CD14-positive monocyte (primary cell): ENCODE data around the gene PABPC3. TPM values are rescaled to one million over a fixed set of nuclear protein-coding genes. Genes with fewer than 3 reads are reported as not detected.

Experiments
- DNase-seq, 3 donors: peaks; one replicate each; pipeline ENCODE4 v3.0.0-alpha.2; 2011 to 2022
- H2AFZ ChIP-seq: 2 replicates; pipeline ENCODE4 v1.6.0; 2012; ENCODE audit warnings: mild to moderate bottlenecking, low read depth, low read length, inconsistent platforms; ENCODE audit not compliant: insufficient read depth, poor library complexity, severe bottlenecking
- H3K27ac ChIP-seq, 2 donors: 1 replicate in 1 of 2; 2 replicates in 1 of 2; pipeline ENCODE4 v1.5.1; 2012 to 2013; ENCODE audit warnings: low read length in 2 of 2, control low read depth in 1 of 2, inconsistent platforms in 1 of 2, low read depth in 1 of 2, mild to moderate bottlenecking in 1 of 2
- H3K27me3 ChIP-seq, 2 donors: one replicate each; pipeline versions ENCODE4 v1.6.0 to v1.6.1; 2011 to 2013; ENCODE audit warnings: low read length in 2 of 2; ENCODE audit not compliant: control insufficient read depth in 2 of 2, insufficient read depth in 2 of 2
- H3K36me3 ChIP-seq, 2 donors: replicated peaks in 1 of 2; 1 replicate in 1 of 2; 2 replicates in 1 of 2; pipeline versions ENCODE4 v1.5.1 to v1.6.1; 2012 to 2013; ENCODE audit warnings: low read length in 2 of 2, control low read depth in 1 of 2, inconsistent platforms in 1 of 2, mild to moderate bottlenecking in 1 of 2; ENCODE audit not compliant: insufficient read depth in 2 of 2, control insufficient read depth in 1 of 2
- H3K4me1 ChIP-seq, 2 donors: 1 replicate in 1 of 2; 2 replicates in 1 of 2; pipeline versions ENCODE4 v1.5.1 to v1.6.1; 2012 to 2013; ENCODE audit warnings: low read length in 2 of 2, control low read depth in 1 of 2, inconsistent platforms in 1 of 2, mild to moderate bottlenecking in 1 of 2, moderate library complexity in 1 of 2; ENCODE audit not compliant: insufficient read depth in 2 of 2, control insufficient read depth in 1 of 2
- H3K4me2 ChIP-seq: replicated peaks from 2 replicates; pipeline ENCODE3; 2012; ENCODE audit warnings: low read length, moderate library complexity, mild to moderate bottlenecking; ENCODE audit not compliant: poor library complexity, severe bottlenecking; ENCODE audit errors: extremely low read depth
- H3K4me3 ChIP-seq, 3 experiments: fragments of 200-600 bp in 1 of 3; sonication (generic) in 1 of 3; replicated peaks in 1 of 3; 1 replicate in 2 of 3; 2 replicates in 1 of 3; pipeline ENCODE4 v1.5.1; 2011 to 2013; ENCODE audit warnings: low read length in 3 of 3, mild to moderate bottlenecking in 3 of 3, control low read depth in 2 of 3, low read depth in 2 of 3, inconsistent platforms in 1 of 3, moderate library complexity in 1 of 3
- H3K79me2 ChIP-seq: 2 replicates; pipeline ENCODE4 v1.6.0; 2012; ENCODE audit warnings: mild to moderate bottlenecking, control low read depth, inconsistent platforms, low read length, moderate library complexity; ENCODE audit not compliant: insufficient read depth
- H3K9ac ChIP-seq: 2 replicates; pipeline ENCODE4 v1.6.0; 2017; ENCODE audit warnings: low read length, mild to moderate bottlenecking; ENCODE audit not compliant: insufficient read depth, poor library complexity, severe bottlenecking
- H3K9me3 ChIP-seq, 2 donors: replicated peaks in 1 of 2; 1 replicate in 1 of 2; 2 replicates in 1 of 2; pipeline versions ENCODE4 v1.5.1 to v1.6.1; 2012 to 2013; ENCODE audit warnings: low read length in 2 of 2, control low read depth in 1 of 2; ENCODE audit not compliant: control insufficient read depth in 1 of 2, insufficient read depth in 1 of 2
- H4K20me1 ChIP-seq: 2 replicates; pipeline ENCODE4 v1.6.0; 2012; ENCODE audit warnings: mild to moderate bottlenecking, low read length, control low read depth, moderate library complexity; ENCODE audit not compliant: insufficient read depth
- H3K27ac Mint-ChIP-seq, 7 donors: one replicate each; pipeline ENCODE4 v1.8.0; 2020; ENCODE audit warnings: mild to moderate bottlenecking in 7 of 7, mixed read lengths in 7 of 7, moderate library complexity in 6 of 7, inconsistent platforms in 2 of 7
- H3K27me3 Mint-ChIP-seq, 3 donors: one replicate each; pipeline ENCODE4 v1.8.0; 2021 to 2022; ENCODE audit warnings: low read depth in 3 of 3, mild to moderate bottlenecking in 3 of 3, mixed read lengths in 3 of 3, moderate library complexity in 3 of 3, inconsistent platforms in 1 of 3
- H3K36me3 Mint-ChIP-seq, 2 donors: one replicate each; pipeline ENCODE4 v1.8.0; 2020; ENCODE audit warnings: mixed read lengths in 2 of 2, inconsistent platforms in 1 of 2, mild to moderate bottlenecking in 1 of 2
- H3K4me1 Mint-ChIP-seq: one replicate; pipeline ENCODE4 v1.8.0; 2020; ENCODE audit warnings: mild to moderate bottlenecking, mixed read lengths
- H3K4me3 Mint-ChIP-seq, 2 donors: one replicate each; pipeline ENCODE4 v1.8.0; 2020; ENCODE audit warnings: mild to moderate bottlenecking in 2 of 2, mixed read lengths in 2 of 2, moderate library complexity in 1 of 2
- H3K9me3 Mint-ChIP-seq, 7 donors: one replicate each; pipeline ENCODE4 v1.8.0; 2020 to 2022; ENCODE audit warnings: mixed read lengths in 7 of 7, mild to moderate bottlenecking in 6 of 7, moderate library complexity in 6 of 7, inconsistent platforms in 2 of 7
- CTCF ChIP-seq: fragments of 200-600 bp; IDR thresholded peaks from one replicate; pipeline ENCODE4 v1.8.0; 2022; ENCODE audit warnings: antibody characterized with exemption, mild to moderate bottlenecking
- WGBS: methylation state at CpG from one replicate; pipeline ENCODE4 v1.1.5; 2013; ENCODE audit warnings: missing lambda C conversion rate; ENCODE audit not compliant: insufficient coverage; 5-methylcytosine and 5-hydroxymethylcytosine counted together
- intact Hi-C, 2 donors: fragments of 100-400 bp; cut with micrococcal nuclease; formaldehyde crosslinking; loops; one replicate each; pipeline versions ENCODE4 v1.15.0 to v1.15.1; 2023
- polyA plus RNA-seq, 3 donors: library from polyadenylated mRNA; depleted of rRNA in 1 of 3; unstranded in 2 of 3; stranded (reverse) in 1 of 3; fragments of 300-500 nt in 2 of 3; fragments of >200 nt in 1 of 3; fragmentation: Illumina TruSeq in 2 of 3; gene quantifications; 1 replicate in 2 of 3; 2 replicates in 1 of 3; pipeline ENCODE4 v1.2.3, GENCODE V29; 2012 to 2021

The PABPC3 gene
- polyA plus RNA-seq, 3 donors = 0.04 to 0.17 (median 0.08) TPM

DNA sequence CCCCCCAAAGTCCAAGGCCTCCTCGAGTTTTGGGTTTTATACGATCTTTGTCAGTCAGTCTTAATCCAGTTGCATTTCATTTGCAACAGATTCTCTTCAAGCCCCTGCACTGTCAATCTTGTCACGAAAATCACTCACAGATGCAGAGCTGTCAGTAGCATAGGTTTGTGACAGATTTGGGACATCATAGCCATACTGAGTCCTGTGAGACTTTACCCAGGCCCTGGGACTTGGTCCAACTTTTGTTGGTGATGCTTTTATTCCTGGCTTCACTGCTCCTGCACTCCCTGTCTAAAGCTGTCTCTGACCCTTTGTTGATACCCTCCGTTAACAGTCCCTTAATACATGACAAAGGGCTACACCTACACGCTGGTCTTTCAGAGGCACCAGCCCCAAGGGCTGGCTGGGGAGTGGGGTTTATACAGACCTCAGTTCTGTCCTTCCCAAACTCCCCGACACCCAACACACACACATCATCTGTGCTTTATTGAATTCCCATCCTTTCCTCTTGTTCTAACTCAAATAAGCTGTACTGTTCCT, 36.0 kb downstream of the PABPC3 start:
- no peak overlapping the region for H3K9ac ChIP-seq
- intact Hi-C loops = no loop called here
- no peak overlapping the region for H3K27ac Mint-ChIP-seq
- no peak overlapping the region for H2AFZ ChIP-seq
- H3K36me3 Mint-ChIP-seq = no peaks in the 10 kb centered on the region
- H3K4me1 ChIP-seq = no peaks in the 10 kb centered on the region
- TF ChIP-seq CTCF = no peak
- H3K27me3 Mint-ChIP-seq = peaks cover 12 to 31% (median 14%) of the 10 kb centered on the region in 3 donors
- H3K27ac ChIP-seq = no peak overlapping the region
- H3K4me1 Mint-ChIP-seq = no peaks in the 10 kb centered on the region
- no peak for DNase-seq
- H3K36me3 ChIP-seq = no peaks in the 10 kb centered on the region
- no peak overlapping the region for H3K4me2 ChIP-seq
- no peak overlapping the region for H3K4me3 ChIP-seq
- no peaks in the 10 kb centered on the region for H3K9me3 ChIP-seq
- H3K9me3 Mint-ChIP-seq = peaks cover 0 to 9% (median 3%) of the 10 kb centered on the region in 7 donors
- H3K79me2 ChIP-seq = no peaks in the 10 kb centered on the region
- H3K4me3 Mint-ChIP-seq = no peak overlapping the region
- H3K27me3 ChIP-seq = peaks cover 14 to 15% of the 10 kb centered on the region in 2 donors
- WGBS = 91% methylated on average over 3 of the region's 6 CpGs
- no peaks in the 10 kb centered on the region for H4K20me1 ChIP-seq

DNA sequence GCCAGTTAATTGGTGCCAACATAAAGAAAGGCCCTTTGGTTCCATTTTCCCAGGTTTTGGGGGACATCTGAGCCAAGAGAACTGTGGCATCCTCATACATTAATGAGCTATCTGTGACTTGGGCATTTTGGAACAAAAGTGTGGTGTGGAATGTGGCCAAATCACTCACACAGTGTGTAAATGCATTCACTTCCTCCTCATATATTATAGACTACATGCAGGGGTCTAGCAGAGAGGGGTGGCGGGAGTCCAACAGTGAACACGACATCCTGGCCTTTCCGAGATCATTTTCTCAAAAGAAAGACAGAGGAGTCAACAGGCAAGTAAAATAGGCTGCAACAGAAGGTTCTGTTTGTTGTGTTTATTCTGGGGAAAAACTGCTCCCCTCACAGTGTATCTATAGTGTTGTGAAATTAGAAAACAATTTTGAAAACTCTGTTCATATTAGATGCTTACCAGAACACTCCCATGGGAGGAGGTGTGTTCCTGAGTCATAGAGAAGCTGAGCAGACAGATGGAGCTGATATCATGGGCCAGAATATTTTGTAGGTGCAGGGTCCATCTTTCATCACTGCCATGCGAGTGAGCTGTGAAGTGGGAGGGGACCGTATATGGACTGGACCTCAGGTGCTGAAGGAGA, 36.9 kb downstream of the PABPC3 start:
- H3K9me3 Mint-ChIP-seq = peaks cover 0 to 10% (median 3%) of the 10 kb centered on the region in 7 donors
- Histone ChIP-seq H3K27me3 (peaks cover 23 to 24% of the 10 kb centered on the region in 2 donors), H3K9ac (no peak overlapping the region), H3K79me2 (no peaks in the 10 kb centered on the region), H4K20me1 (no peaks in the 10 kb centered on the region), H3K36me3 (no peaks in the 10 kb centered on the region), H3K27ac (no peak overlapping the region), H3K9me3 (no peaks in the 10 kb centered on the region), H3K4me1 (no peaks in the 10 kb centered on the region), H3K4me2 (no peak overlapping the region), H3K4me3 (no peak overlapping the region), H2AFZ (no peak overlapping the region)
- WGBS = 100% methylated on average over 2 of the region's 5 CpGs
- H3K36me3 Mint-ChIP-seq = no peaks in the 10 kb centered on the region
- H3K4me1 Mint-ChIP-seq = no peaks in the 10 kb centered on the region
- no peak for TF ChIP-seq CTCF
- DNase-seq = no peak
- peaks cover 15 to 40% (median 19%) of the 10 kb centered on the region in 3 donors for H3K27me3 Mint-ChIP-seq
- intact Hi-C loops = no loop called here
- H3K4me3 Mint-ChIP-seq = no peak overlapping the region
- no peak overlapping the region for H3K27ac Mint-ChIP-seq
